Measurements from ENCODE around the gene RPN2. TPM values are rescaled to one million over a fixed set of nuclear protein-coding genes. Genes with fewer than 3 reads are reported as not detected.
A peak's percentile ranks its signal among the peaks of the same experiment; 100 is the strongest.

RPN2 gene
- 150 and 151 TPM in 2 replicates for polyA plus RNA-seq
- 126 and 131 TPM in 2 replicates for polyA minus RNA-seq

DNA sequence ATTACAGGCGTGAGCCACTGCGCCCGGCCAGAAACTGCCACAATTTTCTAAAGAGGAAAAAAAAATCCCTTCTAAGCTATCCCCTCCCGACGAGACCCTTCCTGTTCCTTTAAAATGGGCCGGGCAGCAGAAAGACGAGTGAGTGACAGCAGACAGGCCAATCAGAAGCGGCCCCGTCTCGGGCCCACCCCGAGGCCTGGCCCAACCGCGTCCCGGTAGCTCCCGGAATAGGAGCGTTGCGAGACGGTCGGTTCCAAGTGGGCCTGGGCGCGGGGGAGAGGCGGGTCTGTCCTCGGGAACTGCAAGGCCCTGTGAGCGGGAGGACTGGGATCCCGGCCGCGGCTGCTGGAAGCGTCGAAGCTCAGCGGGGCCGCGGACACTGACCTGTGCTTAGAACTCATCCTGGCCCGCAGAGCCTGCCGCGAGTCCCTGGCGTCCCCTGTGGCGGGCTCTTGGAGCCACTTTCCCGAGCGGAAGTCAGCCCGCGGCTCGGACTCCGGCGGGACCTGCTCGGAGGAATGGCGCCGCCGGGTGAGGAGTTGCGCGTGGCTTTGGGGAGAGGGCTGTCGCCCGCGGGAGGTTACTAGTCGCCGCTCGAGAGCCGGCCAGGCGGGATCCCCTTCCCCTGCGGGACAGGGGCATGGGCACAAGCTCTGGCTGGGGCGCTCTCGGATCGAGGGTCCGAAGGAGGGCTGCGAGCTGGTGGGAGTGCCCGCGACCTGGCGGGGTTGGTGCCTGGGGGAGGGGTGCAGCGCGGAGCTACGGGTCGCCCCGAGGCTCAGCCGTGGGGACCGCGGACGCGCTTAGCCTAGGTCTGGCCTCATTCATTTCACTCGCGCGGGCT is at the start of gene RPN2, which contains the start of gene MROH8:
RPN2 (plus strand) TSS at position 492 of the 844 bp plus-strand sequence; CDS start at position 519, 27 bp downstream.
MROH8 (minus strand) TSS at position 710 of the 844 bp plus-strand sequence.
- Histone ChIP-seq H3K9ac (ENCODE audit: low read length) (peak within 1 kb of the TSS; percentile 93), H3K79me2 (replicated peaks; ENCODE audit: insufficient read depth, low read length) (peaks cover 42% of the 10 kb centered on the region), H3K4me3 (ENCODE audit: low read length) (peak within 1 kb of the TSS; percentile 91), H3K4me2 (ENCODE audit: low read length) (peak within 1 kb of the TSS; percentile 62), H3K27me3 (ENCODE audit: insufficient read depth, low read depth, low read length) (no peaks in the 10 kb centered on the region), H2AFZ (ENCODE audit: low read depth, low read length) (peak within 1 kb of the TSS; percentile 69), H3K27ac (ENCODE audit: low read length) (peak within 1 kb of the TSS; percentile 94), H3K36me3 (ENCODE audit: insufficient read depth, low read length) (no peaks in the 10 kb centered on the region), H3K9me3 (ENCODE audit: low read length) (no peaks in the 10 kb centered on the region), H3K9me2 (ENCODE audit: insufficient read depth, low read length) (no peaks in the 10 kb centered on the region), H3F3A (ENCODE audit: insufficient read depth, low read length, poor library complexity, severe bottlenecking) (no peaks in the 10 kb centered on the region), H4K20me1 (ENCODE audit: insufficient read depth) (no peaks in the 10 kb centered on the region)
- TF ChIP-seq EP300 (conservative IDR thresholded peaks at IDR 0.05; ENCODE audit: poor library complexity, severe bottlenecking) (no peak), RAD21 (conservative IDR thresholded peaks at IDR 0.05) (no peak), EZH2 (IDR thresholded peaks at IDR 0.05; ENCODE audit: borderline replicate concordance, insufficient read depth, low read length, poor library complexity, severe bottlenecking) (no peak), TAF1 (IDR thresholded peaks at IDR 0.05; ENCODE audit: low read depth) (no peak), MXI1 (conservative IDR thresholded peaks at IDR 0.05; ENCODE audit: poor library complexity, severe bottlenecking) (peak; percentile 83), SMC3 (conservative IDR thresholded peaks at IDR 0.05; ENCODE audit: poor library complexity) (no peak), POLR2AphosphoS5 (IDR thresholded peaks at IDR 0.05) (peak; percentile 27)
- TF ChIP-seq, protein P1, sequence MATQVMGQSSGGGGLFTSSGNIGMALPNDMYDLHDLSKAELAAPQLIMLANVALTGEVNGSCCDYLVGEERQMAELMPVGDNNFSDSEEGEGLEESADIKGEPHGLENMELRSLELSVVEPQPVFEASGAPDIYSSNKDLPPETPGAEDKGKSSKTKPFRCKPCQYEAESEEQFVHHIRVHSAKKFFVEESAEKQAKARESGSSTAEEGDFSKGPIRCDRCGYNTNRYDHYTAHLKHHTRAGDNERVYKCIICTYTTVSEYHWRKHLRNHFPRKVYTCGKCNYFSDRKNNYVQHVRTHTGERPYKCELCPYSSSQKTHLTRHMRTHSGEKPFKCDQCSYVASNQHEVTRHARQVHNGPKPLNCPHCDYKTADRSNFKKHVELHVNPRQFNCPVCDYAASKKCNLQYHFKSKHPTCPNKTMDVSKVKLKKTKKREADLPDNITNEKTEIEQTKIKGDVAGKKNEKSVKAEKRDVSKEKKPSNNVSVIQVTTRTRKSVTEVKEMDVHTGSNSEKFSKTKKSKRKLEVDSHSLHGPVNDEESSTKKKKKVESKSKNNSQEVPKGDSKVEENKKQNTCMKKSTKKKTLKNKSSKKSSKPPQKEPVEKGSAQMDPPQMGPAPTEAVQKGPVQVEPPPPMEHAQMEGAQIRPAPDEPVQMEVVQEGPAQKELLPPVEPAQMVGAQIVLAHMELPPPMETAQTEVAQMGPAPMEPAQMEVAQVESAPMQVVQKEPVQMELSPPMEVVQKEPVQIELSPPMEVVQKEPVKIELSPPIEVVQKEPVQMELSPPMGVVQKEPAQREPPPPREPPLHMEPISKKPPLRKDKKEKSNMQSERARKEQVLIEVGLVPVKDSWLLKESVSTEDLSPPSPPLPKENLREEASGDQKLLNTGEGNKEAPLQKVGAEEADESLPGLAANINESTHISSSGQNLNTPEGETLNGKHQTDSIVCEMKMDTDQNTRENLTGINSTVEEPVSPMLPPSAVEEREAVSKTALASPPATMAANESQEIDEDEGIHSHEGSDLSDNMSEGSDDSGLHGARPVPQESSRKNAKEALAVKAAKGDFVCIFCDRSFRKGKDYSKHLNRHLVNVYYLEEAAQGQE (IDR thresholded peaks at IDR 0.05; ENCODE audit: borderline replicate concordance) = peak; percentile 61
- TF ChIP-seq, protein P2, sequence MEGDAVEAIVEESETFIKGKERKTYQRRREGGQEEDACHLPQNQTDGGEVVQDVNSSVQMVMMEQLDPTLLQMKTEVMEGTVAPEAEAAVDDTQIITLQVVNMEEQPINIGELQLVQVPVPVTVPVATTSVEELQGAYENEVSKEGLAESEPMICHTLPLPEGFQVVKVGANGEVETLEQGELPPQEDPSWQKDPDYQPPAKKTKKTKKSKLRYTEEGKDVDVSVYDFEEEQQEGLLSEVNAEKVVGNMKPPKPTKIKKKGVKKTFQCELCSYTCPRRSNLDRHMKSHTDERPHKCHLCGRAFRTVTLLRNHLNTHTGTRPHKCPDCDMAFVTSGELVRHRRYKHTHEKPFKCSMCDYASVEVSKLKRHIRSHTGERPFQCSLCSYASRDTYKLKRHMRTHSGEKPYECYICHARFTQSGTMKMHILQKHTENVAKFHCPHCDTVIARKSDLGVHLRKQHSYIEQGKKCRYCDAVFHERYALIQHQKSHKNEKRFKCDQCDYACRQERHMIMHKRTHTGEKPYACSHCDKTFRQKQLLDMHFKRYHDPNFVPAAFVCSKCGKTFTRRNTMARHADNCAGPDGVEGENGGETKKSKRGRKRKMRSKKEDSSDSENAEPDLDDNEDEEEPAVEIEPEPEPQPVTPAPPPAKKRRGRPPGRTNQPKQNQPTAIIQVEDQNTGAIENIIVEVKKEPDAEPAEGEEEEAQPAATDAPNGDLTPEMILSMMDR (IDR thresholded peaks at IDR 0.05; ENCODE audit: poor library complexity, severe bottlenecking) = peak; percentile 11

DNA sequence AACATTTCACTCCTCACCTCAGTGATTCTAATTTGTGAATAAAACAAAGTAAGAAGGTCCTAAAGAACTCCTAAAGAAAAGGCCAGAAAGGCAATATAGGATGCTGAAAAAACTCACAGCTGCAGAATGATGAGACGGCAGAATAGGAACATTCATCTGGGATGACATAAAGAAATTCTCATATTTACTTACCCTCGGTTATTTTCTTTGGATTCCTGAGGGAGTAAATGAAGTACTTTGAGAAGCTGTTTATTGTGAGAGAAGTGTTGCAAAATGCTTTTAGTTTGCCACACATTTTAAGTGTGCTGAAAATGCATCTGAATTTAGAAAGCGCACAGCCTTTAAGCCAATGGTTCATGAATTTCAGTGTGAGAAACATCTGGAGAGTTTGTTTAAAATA is 47.6 kb upstream of the RPN2 start:
- Histone ChIP-seq H3K27ac (ENCODE audit: low read length) (no peak overlapping the region), H3K9ac (ENCODE audit: low read length) (no peak overlapping the region), H4K20me1 (ENCODE audit: insufficient read depth) (no peaks in the 10 kb centered on the region), H3K9me3 (ENCODE audit: low read length) (no peaks in the 10 kb centered on the region), H3K9me2 (ENCODE audit: insufficient read depth, low read length) (no peaks in the 10 kb centered on the region), H3K27me3 (ENCODE audit: insufficient read depth, low read depth, low read length) (no peaks in the 10 kb centered on the region), H3K4me2 (ENCODE audit: low read length) (no peak overlapping the region), H3K36me3 (ENCODE audit: insufficient read depth, low read length) (no peaks in the 10 kb centered on the region), H3K79me2 (replicated peaks; ENCODE audit: insufficient read depth, low read length) (no peaks in the 10 kb centered on the region), H2AFZ (ENCODE audit: low read depth, low read length) (no peak overlapping the region), H3K4me3 (ENCODE audit: low read length) (no peak overlapping the region), H3F3A (ENCODE audit: insufficient read depth, low read length, poor library complexity, severe bottlenecking) (no peaks in the 10 kb centered on the region)
- no peak for TF ChIP-seq RAD21 (conservative IDR thresholded peaks at IDR 0.05)
- TF ChIP-seq, protein P1 (IDR thresholded peaks at IDR 0.05; ENCODE audit: borderline replicate concordance) = no peak
- no peak for TF ChIP-seq TAF1 (IDR thresholded peaks at IDR 0.05; ENCODE audit: low read depth)
- TF ChIP-seq SMC3 (conservative IDR thresholded peaks at IDR 0.05; ENCODE audit: poor library complexity) = no peak
- TF ChIP-seq EP300 (conservative IDR thresholded peaks at IDR 0.05; ENCODE audit: poor library complexity, severe bottlenecking) = no peak
- no peak for TF ChIP-seq EZH2 (IDR thresholded peaks at IDR 0.05; ENCODE audit: borderline replicate concordance, insufficient read depth, low read length, poor library complexity, severe bottlenecking)
- TF ChIP-seq POLR2AphosphoS5 (IDR thresholded peaks at IDR 0.05) = no peak
- TF ChIP-seq, protein P2 (IDR thresholded peaks at IDR 0.05; ENCODE audit: poor library complexity, severe bottlenecking) = no peak
- TF ChIP-seq MXI1 (conservative IDR thresholded peaks at IDR 0.05; ENCODE audit: poor library complexity, severe bottlenecking) = no peak

Data from neural cell (in vitro differentiated cells).